ENCODE measurements around the gene UNC79.

UNC79 gene

GRCh38 chr14:93735206-93735605, 304.5 kb downstream of the UNC79 start:
- no peak overlapping the region for H2AFZ ChIP-seq (ENCODE audit: low read depth, low read length)
- H3K14ac ChIP-seq (ENCODE audit: low read length in 2 of 2), result no peak overlapping the region
- H2BK120ac ChIP-seq (ENCODE audit: low read depth, low read length), result no peak overlapping the region
- no peaks in the 10 kb centered on the region for H3K79me1 ChIP-seq (replicated peaks; ENCODE audit: low read length, poor library complexity, severe bottlenecking)
- no peaks in the 10 kb centered on the region for H3K9me3 ChIP-seq (ENCODE audit: control insufficient read depth, low read length)
- peaks cover 0 to 21% of the 10 kb centered on the region in 2 experiments for H3K27me3 ChIP-seq (ENCODE audit: control insufficient read depth in 1 of 2, insufficient read depth in 1 of 2, low read length in 2 of 2)
- H3K9ac ChIP-seq (ENCODE audit: low read length), result no peak overlapping the region
- no peak overlapping the region for H2BK5ac ChIP-seq (ENCODE audit: low read depth, low read length, poor library complexity, severe bottlenecking)
- H3K36me3 ChIP-seq (ENCODE audit: control insufficient read depth in 1 of 2, insufficient read depth in 2 of 2, low read depth in 1 of 2, low read length in 2 of 2), result no peaks in the 10 kb centered on the region
- no peak overlapping the region for H3K4me3 ChIP-seq (ENCODE audit: insufficient read depth in 1 of 2, low read depth in 1 of 2, low read length in 2 of 2)
- no peak for DNase-seq
- H4K91ac ChIP-seq (ENCODE audit: low read length), result no peak overlapping the region
- H3K4me2 ChIP-seq (ENCODE audit: low read length, poor library complexity, severe bottlenecking), result no peak overlapping the region
- no peak overlapping the region for H3K27ac ChIP-seq (ENCODE audit: low read length, poor library complexity, severe bottlenecking)
- H2AK5ac ChIP-seq (ENCODE audit: low read length, severe bottlenecking), result no peak overlapping the region
- no peaks in the 10 kb centered on the region for H3K4me1 ChIP-seq (ENCODE audit: control insufficient read depth, insufficient read depth, low read depth, low read length)
- 82% methylated on average over 12 of the region's 12 CpGs for WGBS
- H3K18ac ChIP-seq (ENCODE audit: low read depth in 1 of 2, low read length in 2 of 2), result no peak overlapping the region
- no peak overlapping the region for H2BK15ac ChIP-seq (ENCODE audit: low read depth, poor library complexity, severe bottlenecking)
- H3K23ac ChIP-seq (ENCODE audit: low read length in 2 of 2), result no peak overlapping the region
- no peak overlapping the region for H3K4ac ChIP-seq (ENCODE audit: low read depth in 1 of 2, low read length in 2 of 2)
- H4K8ac ChIP-seq (ENCODE audit: low read length), result no peak overlapping the region
- no peak overlapping the region for H2BK12ac ChIP-seq (ENCODE audit: low read length in 2 of 2)

DNA sequence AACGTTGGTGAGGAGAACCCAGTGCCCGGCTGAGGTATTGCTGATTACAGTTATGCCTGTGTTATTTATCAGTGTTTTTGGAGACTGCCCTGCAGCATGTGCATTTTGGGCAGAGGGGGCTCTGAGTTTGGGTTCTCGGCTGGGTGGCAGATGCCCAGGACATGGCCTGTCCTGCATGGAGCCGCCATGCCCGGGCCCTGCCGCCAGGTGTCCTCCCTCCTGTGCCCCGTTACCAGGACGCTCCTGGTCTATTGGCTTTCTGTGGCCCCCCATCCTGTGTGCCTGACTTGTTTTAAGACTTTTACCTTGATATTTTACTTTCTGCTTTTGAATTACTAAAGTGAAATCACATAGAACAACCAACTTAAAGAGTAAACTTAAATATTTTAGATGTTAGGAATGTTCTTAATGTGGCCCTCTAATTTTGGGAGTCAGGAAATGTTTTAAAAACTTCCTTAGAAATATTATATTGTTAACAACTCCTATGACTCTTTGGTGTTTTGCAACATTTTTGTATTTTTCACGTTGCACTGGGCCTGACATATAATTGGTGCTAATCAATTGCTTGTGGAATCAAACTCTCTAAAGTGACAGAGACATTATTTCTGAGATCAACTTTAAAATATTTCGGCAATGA, 305.8 kb downstream of the UNC79 start:
- Histone ChIP-seq H3K79me1 (replicated peaks; ENCODE audit: low read length, poor library complexity, severe bottlenecking) (no peaks in the 10 kb centered on the region), H4K91ac (ENCODE audit: low read length) (no peak overlapping the region), H2BK5ac (ENCODE audit: low read depth, low read length, poor library complexity, severe bottlenecking) (no peak overlapping the region), H3K27ac (ENCODE audit: low read length, poor library complexity, severe bottlenecking) (no peak overlapping the region), H3K23ac (ENCODE audit: low read length in 2 of 2) (no peak overlapping the region), H3K4me2 (ENCODE audit: low read length, poor library complexity, severe bottlenecking) (no peak overlapping the region), H2AFZ (ENCODE audit: low read depth, low read length) (no peak overlapping the region), H2BK12ac (ENCODE audit: low read length in 2 of 2) (no peak overlapping the region), H3K27me3 (ENCODE audit: control insufficient read depth in 1 of 2, insufficient read depth in 1 of 2, low read length in 2 of 2) (peaks cover 0 to 28% of the 10 kb centered on the region in 2 experiments), H3K4me1 (ENCODE audit: control insufficient read depth, insufficient read depth, low read depth, low read length) (no peaks in the 10 kb centered on the region), H3K18ac (ENCODE audit: low read depth in 1 of 2, low read length in 2 of 2) (no peak overlapping the region), H3K9me3 (ENCODE audit: control insufficient read depth, low read length) (no peaks in the 10 kb centered on the region), H2BK120ac (ENCODE audit: low read depth, low read length) (no peak overlapping the region), H3K4me3 (ENCODE audit: insufficient read depth in 1 of 2, low read depth in 1 of 2, low read length in 2 of 2) (no peak overlapping the region), H4K8ac (ENCODE audit: low read length) (no peak overlapping the region), H3K9ac (ENCODE audit: low read length) (no peak overlapping the region), H2AK5ac (ENCODE audit: low read length, severe bottlenecking) (no peak overlapping the region), H2BK15ac (ENCODE audit: low read depth, poor library complexity, severe bottlenecking) (no peak overlapping the region), H3K36me3 (ENCODE audit: control insufficient read depth in 1 of 2, insufficient read depth in 2 of 2, low read depth in 1 of 2, low read length in 2 of 2) (no peaks in the 10 kb centered on the region), H3K14ac (ENCODE audit: low read length in 2 of 2) (no peak overlapping the region), H3K4ac (ENCODE audit: low read depth in 1 of 2, low read length in 2 of 2) (no peak overlapping the region)
- 84% methylated on average over 7 of the region's 10 CpGs for WGBS
- no peak for DNase-seq

GRCh38 chr14:93737634-93738033, 306.9 kb downstream of the UNC79 start:
- H2BK5ac ChIP-seq (ENCODE audit: low read depth, low read length, poor library complexity, severe bottlenecking), result no peak overlapping the region
- H3K18ac ChIP-seq (ENCODE audit: low read depth in 1 of 2, low read length in 2 of 2), result no peak overlapping the region
- no peak overlapping the region for H3K4me2 ChIP-seq (ENCODE audit: low read length, poor library complexity, severe bottlenecking)
- no peak overlapping the region for H2BK15ac ChIP-seq (ENCODE audit: low read depth, poor library complexity, severe bottlenecking)
- H3K79me1 ChIP-seq (replicated peaks; ENCODE audit: low read length, poor library complexity, severe bottlenecking), result no peaks in the 10 kb centered on the region
- no peaks in the 10 kb centered on the region for H3K4me1 ChIP-seq (ENCODE audit: control insufficient read depth, insufficient read depth, low read depth, low read length)
- no peak overlapping the region for H3K27ac ChIP-seq (ENCODE audit: low read length, poor library complexity, severe bottlenecking)
- no peak overlapping the region for H2BK120ac ChIP-seq (ENCODE audit: low read depth, low read length)
- H3K14ac ChIP-seq (ENCODE audit: low read length in 2 of 2), result no peak overlapping the region
- H2AFZ ChIP-seq (ENCODE audit: low read depth, low read length), result no peak overlapping the region
- no peak for DNase-seq
- no peaks in the 10 kb centered on the region for H3K9me3 ChIP-seq (ENCODE audit: control insufficient read depth, low read length)
- H3K4ac ChIP-seq (ENCODE audit: low read depth in 1 of 2, low read length in 2 of 2), result no peak overlapping the region
- no peak overlapping the region for H2AK5ac ChIP-seq (ENCODE audit: low read length, severe bottlenecking)
- 83% methylated on average over 10 of the region's 11 CpGs for WGBS
- H4K91ac ChIP-seq (ENCODE audit: low read length), result no peak overlapping the region
- no peak overlapping the region for H4K8ac ChIP-seq (ENCODE audit: low read length)
- no peak overlapping the region for H2BK12ac ChIP-seq (ENCODE audit: low read length in 2 of 2)
- peaks cover 0 to 22% of the 10 kb centered on the region in 2 experiments for H3K27me3 ChIP-seq (ENCODE audit: control insufficient read depth in 1 of 2, insufficient read depth in 1 of 2, low read length in 2 of 2)
- H3K4me3 ChIP-seq (ENCODE audit: insufficient read depth in 1 of 2, low read depth in 1 of 2, low read length in 2 of 2), result no peak overlapping the region
- no peak overlapping the region for H3K9ac ChIP-seq (ENCODE audit: low read length)
- H3K36me3 ChIP-seq (ENCODE audit: control insufficient read depth in 1 of 2, insufficient read depth in 2 of 2, low read depth in 1 of 2, low read length in 2 of 2), result no peaks in the 10 kb centered on the region
- no peak overlapping the region for H3K23ac ChIP-seq (ENCODE audit: low read length in 2 of 2)

DNA sequence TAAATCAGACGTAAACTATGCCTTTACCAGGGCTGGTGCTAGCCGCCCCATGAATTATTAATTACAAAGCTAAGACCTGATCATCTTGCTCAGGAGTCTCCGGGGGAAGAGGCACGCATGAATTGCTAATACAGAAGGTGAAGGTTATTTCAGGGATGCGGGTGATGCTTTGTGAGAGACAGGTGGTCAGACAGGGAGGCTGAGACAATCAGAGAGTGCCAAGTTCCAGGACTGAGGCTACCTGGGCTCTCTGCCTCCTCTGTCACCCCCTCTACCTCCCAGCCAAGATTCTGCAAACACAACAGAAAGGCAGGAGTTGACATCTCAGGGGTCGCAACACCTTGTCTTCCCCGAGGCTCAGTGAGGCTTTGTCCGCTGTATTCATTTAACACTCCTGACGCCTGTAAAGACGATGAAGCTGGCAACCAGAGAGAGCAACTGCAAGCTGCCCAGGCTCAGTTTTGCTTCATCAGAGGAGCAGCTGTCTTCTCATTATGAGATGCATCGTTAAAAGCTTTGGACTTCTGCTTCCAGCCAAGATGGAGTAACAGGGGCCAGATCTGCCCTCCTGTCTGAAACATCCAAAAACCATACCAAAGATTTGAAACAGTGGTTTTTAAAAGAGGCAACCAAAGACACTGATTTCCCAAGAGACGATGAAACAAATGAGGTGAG, 311.0 kb downstream of the UNC79 start:
- Histone ChIP-seq H3K36me3 (ENCODE audit: control insufficient read depth in 1 of 2, insufficient read depth in 2 of 2, low read depth in 1 of 2, low read length in 2 of 2) (no peaks in the 10 kb centered on the region), H3K9me3 (ENCODE audit: control insufficient read depth, low read length) (no peaks in the 10 kb centered on the region), H3K14ac (ENCODE audit: low read length in 2 of 2) (no peak overlapping the region), H2BK15ac (ENCODE audit: low read depth, poor library complexity, severe bottlenecking) (no peak overlapping the region), H3K4me2 (ENCODE audit: low read length, poor library complexity, severe bottlenecking) (no peak overlapping the region), H4K8ac (ENCODE audit: low read length) (no peak overlapping the region), H2BK12ac (ENCODE audit: low read length in 2 of 2) (no peak overlapping the region), H3K18ac (ENCODE audit: low read depth in 1 of 2, low read length in 2 of 2) (no peak overlapping the region), H3K27me3 (ENCODE audit: control insufficient read depth in 1 of 2, insufficient read depth in 1 of 2, low read length in 2 of 2) (peaks cover 0 to 20% of the 10 kb centered on the region in 2 experiments), H3K79me1 (replicated peaks; ENCODE audit: low read length, poor library complexity, severe bottlenecking) (no peaks in the 10 kb centered on the region), H3K23ac (ENCODE audit: low read length in 2 of 2) (no peak overlapping the region), H2BK5ac (ENCODE audit: low read depth, low read length, poor library complexity, severe bottlenecking) (no peak overlapping the region), H3K4ac (ENCODE audit: low read depth in 1 of 2, low read length in 2 of 2) (no peak overlapping the region), H2BK120ac (ENCODE audit: low read depth, low read length) (no peak overlapping the region), H3K27ac (ENCODE audit: low read length, poor library complexity, severe bottlenecking) (no peak overlapping the region), H4K91ac (ENCODE audit: low read length) (no peak overlapping the region), H3K4me1 (ENCODE audit: control insufficient read depth, insufficient read depth, low read depth, low read length) (no peaks in the 10 kb centered on the region), H3K4me3 (ENCODE audit: insufficient read depth in 1 of 2, low read depth in 1 of 2, low read length in 2 of 2) (no peak overlapping the region), H3K9ac (ENCODE audit: low read length) (no peak overlapping the region), H2AK5ac (ENCODE audit: low read length, severe bottlenecking) (no peak overlapping the region), H2AFZ (ENCODE audit: low read depth, low read length) (no peak overlapping the region)
- WGBS, result 90% methylated on average over 12 of the region's 12 CpGs
- no peak for DNase-seq

Data from mesenchymal stem cell (in vitro differentiated cells and primary cell).